LNCaP clone FGC (cell line): ENCODE data around the gene TP73.

Experiments used
- DNase-seq: peaks from one replicate; pipeline ENCODE4 v3.0.0-alpha.2; 2011; ENCODE audit warnings: low read depth
- H3K4me3 ChIP-seq: 2 replicates; pipeline ENCODE4 v1.5.1; 2011; ENCODE audit warnings: mild to moderate bottlenecking, low read depth, low read length, control low read depth
- TF ChIP-seq, protein P1 (sequence below): IDR thresholded peaks from 2 replicates; pipeline ENCODE4 v1.5.1; 2012; ENCODE audit warnings: mild to moderate bottlenecking; ENCODE audit not compliant: control insufficient read depth, insufficient read depth; ENCODE audit errors: extremely low read depth

The TP73 gene

DNA sequence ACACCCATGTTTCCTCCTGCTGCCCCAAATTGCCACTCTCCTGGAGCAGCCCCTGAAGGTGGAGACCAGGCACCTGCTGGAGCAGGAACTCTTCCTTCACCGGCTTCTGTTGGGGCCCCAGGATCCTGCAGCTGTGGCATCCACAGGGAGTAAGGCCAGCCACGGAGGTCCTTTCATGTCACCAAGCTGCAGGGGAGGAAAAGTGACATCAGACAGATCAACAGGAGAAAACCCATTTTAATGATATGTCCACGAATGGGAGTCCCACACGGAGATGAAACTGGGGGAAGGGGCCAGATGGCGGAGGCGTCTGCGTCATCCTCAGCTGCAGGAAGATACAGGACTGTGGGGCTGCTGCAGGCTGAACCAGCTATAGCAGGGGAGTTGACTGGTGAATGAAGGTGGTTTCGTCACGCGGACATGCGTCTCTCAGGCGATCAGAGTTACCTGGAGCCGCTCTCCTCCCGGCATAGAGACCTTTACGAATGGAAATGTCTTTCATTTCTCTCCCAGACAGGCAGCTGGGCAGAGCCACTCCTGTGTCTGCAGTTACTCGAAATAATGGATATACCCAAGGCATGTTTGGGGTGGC lies 9.9 kb downstream of the TP73 start:
- TF ChIP-seq, protein P1, sequence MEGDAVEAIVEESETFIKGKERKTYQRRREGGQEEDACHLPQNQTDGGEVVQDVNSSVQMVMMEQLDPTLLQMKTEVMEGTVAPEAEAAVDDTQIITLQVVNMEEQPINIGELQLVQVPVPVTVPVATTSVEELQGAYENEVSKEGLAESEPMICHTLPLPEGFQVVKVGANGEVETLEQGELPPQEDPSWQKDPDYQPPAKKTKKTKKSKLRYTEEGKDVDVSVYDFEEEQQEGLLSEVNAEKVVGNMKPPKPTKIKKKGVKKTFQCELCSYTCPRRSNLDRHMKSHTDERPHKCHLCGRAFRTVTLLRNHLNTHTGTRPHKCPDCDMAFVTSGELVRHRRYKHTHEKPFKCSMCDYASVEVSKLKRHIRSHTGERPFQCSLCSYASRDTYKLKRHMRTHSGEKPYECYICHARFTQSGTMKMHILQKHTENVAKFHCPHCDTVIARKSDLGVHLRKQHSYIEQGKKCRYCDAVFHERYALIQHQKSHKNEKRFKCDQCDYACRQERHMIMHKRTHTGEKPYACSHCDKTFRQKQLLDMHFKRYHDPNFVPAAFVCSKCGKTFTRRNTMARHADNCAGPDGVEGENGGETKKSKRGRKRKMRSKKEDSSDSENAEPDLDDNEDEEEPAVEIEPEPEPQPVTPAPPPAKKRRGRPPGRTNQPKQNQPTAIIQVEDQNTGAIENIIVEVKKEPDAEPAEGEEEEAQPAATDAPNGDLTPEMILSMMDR, result no peak
- DNase-seq, result no peak
- H3K4me3 ChIP-seq, result no peak overlapping the region

DNA sequence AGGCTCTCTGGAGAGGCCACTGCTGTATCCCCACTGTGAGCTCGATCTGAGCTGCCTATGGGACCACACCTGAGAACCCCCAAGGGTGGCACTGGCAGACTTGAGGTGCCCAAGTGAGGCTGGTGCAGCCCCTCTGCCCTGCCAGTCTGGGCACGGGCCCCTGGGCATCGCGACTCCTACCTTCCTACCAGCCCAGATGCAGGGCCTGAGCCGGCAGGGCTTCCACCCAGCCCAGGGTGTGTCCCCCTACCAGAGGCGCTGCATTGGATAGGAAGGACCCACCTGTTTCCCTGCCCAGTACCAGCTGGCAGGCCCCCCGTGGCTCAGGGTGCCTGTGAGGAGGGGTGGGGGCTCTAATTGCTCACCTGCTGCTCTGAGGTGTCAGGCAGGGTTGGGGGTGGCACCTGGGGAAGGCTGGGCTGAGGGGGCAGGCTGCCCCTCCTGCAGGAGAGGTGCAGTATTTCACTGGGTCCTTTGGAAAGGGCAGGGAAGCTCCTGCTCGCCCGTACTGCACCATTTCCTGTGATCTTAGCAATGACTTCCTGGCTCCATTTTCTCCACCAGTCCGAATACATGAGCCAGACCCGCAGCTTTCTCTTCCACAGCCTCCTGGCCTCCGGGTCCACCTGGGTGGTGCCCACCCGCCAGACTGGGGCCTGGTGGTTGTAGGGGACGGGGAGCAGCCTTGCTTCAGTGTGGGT lies 11.8 kb downstream of the TP73 start:
- TF ChIP-seq, protein P1, result no peak
- no peak overlapping the region for H3K4me3 ChIP-seq
- no peak for DNase-seq

DNA sequence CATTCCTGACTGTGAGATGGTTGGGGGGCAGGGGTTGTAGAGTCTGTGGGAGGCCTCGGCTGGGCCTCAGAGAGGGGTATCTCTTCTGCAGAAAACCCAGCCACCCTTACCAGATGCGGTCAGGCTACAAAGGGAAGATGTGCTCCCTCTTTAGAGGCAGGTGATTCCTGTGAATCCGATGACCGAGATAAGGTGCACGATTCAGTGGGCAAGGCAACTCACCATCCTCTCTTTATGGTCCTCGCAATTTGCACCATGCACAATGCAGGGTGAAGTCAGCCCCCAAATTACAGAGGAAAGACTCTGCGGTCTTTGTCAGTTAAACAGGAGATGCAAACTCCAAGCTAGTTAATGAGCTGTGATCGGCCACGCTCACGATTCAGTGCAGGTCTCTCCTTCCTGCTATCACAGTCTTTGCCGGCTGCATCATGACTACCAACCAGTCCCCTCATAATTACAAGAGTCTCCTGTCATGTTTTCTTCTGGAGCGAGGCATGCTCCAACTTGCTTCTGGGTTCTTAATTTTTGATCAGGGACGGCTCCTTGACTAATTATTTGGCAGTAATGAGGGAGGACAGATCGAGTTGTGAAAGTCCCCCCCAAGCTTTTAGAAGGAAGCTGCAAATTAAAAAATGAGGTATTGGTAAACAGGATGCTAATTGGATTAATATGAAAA lies 12.5 kb downstream of the TP73 start:
- TF ChIP-seq, protein P1, result no peak
- no peak for DNase-seq
- no peak overlapping the region for H3K4me3 ChIP-seq

DNA sequence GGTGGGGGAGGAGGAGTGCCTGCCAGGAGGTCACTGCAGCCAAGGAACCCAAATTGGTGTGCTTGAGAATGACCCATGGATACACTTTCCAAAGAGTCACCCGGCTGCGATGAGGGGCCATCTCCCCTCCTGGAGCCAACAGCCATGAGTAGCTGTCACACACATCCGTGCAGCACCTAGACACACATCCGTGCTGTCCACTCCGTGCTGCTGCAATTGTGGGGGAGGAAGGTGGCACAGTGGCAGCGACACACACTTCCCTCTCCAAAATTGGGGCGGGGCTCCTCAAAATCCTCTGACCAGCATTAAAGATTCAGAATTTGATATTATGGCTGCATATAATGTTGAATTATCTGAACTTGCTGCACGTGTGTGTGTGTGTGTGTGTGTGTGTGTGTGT lies 15.8 kb downstream of the TP73 start:
- TF ChIP-seq, protein P1, result no peak
- no peak overlapping the region for H3K4me3 ChIP-seq
- no peak for DNase-seq

DNA sequence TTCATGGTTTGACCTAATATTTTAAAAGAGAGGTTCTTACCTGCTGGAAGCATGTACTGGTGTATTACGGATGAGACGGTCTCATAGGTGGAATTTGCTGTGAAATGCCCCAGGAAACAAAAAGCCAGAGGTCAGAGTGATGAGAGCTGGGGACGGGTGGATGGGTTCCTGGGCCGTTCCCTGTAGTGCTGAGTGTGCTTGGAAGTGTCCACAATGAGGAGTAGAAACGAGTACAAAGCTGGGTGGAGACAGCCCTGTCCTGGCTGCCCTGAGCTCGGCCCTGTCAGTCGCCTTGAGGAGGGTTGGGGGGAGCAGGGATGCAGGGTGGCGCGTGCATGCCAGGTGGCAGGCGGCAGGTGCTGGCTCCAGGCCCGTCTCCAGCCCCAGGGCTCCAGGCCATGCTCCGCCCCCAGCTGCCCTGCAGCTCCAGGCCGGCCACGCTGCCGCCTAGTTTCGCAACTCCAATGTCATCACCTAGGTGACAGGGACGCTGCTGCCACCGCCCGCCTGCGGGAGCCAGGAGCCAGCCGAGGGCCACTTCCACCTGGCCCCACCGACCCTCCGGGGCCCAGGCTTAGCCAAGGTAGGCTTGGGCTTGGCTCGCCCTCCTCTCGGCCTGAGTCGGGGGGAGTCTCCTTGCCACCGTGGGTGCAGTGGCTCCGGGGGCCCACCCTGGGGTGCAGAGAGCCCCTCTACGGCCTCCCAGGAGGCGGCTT lies 16.4 kb downstream of the TP73 start:
- peak; percentile 69 for DNase-seq
- TF ChIP-seq, protein P1, result 0 out of 2 replicates have a peak, but pooled peaks have one; percentile 0
- peak overlapping the region; percentile 22; the same call in 1 of the 2 replicates for H3K4me3 ChIP-seq

DNA sequence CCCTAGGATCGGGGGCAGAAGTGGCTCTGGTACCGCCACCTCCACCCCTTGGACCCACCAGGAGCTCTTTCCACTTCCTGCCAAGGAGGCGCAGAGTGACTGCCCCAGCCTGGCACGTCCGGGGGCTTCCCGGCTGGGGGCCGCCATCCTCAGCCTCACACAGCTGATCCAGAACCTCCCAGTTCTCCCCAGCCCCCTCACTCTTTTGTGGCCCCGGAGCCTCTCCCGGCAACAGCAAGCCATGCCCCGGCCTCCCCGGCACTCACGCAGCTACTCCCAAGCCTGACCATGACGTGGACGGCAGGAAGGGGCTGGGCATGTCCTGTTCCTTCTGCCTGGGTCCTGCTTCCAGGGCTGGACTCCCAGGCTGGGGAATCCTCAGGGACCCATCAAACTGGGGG lies 17.1 kb downstream of the TP73 start:
- TF ChIP-seq, protein P1, result no peak
- DNase-seq, result no peak
- H3K4me3 ChIP-seq, result no peak overlapping the region
